HCEC 1CT (cell line): ENCODE results near the gene IGF1R.
A peak's percentile ranks its signal among the peaks of the same experiment; 100 is the strongest.

Experiments used
- DNase-seq: peaks from one replicate; pipeline ENCODE4 v3.0.0-alpha.2; 2017

IGF1R gene

DNA sequence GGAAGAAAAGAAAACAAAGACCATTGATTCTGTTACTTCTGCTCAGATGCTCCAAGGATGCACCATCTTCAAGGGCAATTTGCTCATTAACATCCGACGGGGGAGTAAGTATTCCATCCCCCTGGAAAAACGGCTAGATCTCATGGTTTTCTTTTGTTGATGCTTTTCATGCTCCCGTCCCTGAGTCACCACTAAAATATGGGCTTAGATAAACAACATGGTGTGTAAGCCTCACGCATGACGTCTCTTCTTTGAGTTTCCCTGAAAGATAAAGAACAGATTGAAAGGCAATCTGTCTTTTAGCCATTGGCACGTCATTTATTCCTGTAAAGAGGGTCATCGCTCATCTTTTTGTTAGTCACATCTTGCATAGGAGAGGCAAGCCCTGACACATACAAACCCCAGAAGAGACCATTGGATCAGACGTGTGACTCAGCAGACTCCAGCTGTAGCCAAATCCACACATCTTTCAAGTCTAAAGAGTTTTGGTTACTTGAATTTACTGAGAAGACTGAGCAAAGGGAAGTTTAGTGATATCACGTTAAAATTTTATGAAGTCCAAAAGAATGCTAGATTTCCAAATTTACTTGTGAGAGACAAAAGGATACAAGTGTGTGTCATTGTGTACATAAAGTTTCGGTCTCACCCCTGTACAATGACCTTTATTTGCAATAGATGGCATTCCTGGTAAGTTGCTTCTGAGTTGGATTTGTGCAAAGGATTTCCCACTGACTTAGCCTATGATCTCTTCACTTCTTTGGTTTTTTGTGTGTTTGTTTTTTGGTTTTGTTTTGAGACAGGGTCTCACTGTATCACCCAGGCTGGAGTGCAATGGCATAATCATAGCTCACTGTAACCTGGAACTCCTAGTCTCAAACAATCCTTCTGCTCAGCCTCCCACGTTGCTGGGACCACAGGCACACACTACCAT, 248.7 kb downstream of the IGF1R start:
- DNase-seq, result peak; percentile 99

GRCh38 chr15:98898122-98898521, 249.8 kb downstream of the IGF1R start:
- no peak for DNase-seq

DNA sequence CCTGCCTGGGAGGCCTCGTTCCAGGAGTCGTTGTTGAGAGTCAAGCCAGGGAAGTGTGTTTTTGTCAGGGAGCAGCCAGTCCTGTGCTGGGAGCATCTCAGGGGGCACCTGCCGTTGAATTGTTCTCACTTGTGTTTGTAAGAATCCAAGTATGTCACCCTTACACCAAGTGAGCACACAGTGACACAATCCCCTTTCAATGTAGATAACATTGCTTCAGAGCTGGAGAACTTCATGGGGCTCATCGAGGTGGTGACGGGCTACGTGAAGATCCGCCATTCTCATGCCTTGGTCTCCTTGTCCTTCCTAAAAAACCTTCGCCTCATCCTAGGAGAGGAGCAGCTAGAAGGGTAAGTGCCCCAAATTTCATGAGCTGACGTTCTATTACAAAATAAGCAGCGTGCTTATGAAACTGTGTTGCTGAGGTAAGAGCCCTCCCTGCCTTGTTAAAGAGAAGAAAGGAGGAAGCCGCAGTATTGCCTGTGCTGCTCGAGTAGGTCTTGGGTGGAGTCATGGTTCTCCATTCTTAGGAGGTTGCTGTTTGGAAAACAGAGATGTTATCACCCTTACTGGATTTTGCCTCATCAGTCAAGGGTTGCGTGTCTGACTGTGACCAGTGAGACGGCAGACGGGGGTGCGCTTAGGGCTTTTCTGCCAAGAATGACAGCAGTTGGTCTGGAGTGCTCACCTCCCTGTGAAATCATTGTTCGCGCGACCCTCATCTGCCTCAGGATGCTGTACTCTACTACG, 251.1 kb downstream of the IGF1R start:
- no peak for DNase-seq

GRCh38 chr15:98900356-98900755, 252.0 kb downstream of the IGF1R start:
- DNase-seq, result no peak

- no peak for DNase-seq
Measured at GRCh38 chr15:98901434-98902072, 253.2 kb downstream of the IGF1R start.

DNA sequence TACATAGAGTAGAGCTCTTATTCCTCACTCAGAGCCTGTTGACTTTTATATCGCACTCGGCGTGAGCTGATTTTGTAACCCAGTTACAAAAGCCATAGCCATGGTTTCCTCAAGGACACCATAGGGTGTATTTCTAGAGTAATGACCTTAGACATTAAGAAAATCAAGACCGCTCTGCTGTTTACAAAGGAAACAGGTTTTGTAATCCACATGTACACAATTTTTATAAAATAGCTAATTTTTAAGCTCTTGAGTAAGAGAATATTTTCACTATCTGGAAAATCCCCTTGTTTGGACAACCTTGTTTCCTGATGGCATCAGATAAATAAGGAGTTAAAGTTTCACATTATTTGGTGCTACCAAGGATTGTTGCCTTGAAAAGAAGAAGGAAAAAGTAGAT, 254.6 kb downstream of the IGF1R start:
- no peak for DNase-seq

DNA sequence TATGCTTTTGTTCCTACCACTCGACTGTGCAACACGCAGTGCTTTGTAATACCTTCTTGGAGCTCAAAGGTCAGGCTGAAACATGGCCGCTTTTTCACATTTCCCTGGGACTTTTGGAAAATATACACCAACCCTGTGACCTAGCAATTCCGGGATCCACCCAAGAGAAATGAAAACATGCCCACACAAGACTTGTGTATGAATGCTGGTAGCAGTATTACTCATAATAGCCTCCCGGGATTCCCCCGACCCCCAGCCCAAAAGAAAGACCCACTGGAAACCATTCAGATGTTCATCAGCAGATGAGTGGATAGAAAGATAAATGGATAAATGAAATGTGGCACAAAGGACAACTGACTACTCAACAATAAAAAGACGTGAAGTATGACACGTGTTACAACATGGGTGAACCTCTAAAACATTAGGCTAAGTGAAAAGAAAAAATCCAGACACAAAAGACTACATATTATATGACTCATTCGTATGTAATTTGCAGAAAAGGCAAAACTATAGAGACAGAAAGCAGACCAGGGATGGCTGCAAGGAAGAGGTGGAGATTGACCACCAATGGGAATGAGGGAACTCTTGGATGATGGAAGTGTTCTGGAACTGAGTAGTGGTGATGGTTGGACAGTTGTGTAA, 255.2 kb downstream of the IGF1R start:
- peak; percentile 64 for DNase-seq

GRCh38 chr15:98904544-98904943, 256.2 kb downstream of the IGF1R start:
- DNase-seq, result peak; percentile 66

GRCh38 chr15:98905963-98906711, 257.8 kb downstream of the IGF1R start:
- DNase-seq, result peak; percentile 41

- no peak for DNase-seq
Measured at GRCh38 chr15:98906712-98907083, 258.4 kb downstream of the IGF1R start.

- no peak for DNase-seq
Measured at GRCh38 chr15:98907927-98908471, 259.7 kb downstream of the IGF1R start.

DNA sequence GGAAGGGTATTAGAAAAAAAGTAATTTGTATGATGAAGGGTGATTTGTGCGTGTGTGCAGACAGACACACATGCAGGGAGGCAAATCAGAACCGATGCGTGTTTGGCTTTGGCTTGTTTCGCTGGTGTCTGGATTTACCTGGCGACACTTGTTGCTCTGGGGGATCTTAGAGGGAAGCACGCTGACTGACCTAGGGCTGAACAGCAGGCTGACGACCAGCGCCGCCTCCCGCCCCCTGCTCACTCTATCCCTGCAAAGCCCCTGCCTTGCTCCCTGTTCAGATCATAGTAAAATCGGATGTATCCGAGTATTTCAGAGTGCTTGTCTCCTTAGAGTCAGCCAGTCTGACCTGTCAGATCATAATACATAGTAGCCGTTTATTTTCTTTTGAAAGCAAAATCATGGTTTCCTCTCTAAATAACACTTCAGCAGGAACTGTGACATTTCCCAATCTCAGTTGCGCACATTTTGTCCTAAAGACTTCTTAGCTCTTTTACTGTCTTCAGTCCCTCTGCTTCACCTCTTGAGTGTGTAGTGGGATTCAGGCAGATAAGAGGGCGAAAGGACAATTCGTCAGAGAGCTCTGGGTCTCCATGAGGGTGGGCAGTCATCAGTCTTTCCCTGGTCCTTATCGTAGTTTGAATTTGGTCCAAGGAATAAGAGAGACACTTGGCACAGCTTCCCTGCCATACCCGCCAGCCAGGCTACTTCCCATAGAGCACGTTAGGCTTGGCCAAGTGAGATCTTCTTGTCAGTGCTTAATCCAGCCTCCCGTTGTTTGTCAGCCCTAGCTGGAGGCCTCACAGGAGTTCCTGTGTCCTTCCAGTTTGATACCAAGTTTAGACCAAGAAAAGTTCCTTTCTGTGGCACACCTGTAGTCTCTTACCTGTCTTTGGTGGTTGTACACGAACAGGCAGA, 261.9 kb downstream of the IGF1R start:
- no peak for DNase-seq

- DNase-seq, result peak; percentile 97
Measured at GRCh38 chr15:98914626-98915025, 266.3 kb downstream of the IGF1R start.

GRCh38 chr15:98916826-98917225, 268.5 kb downstream of the IGF1R start:
- no peak for DNase-seq

DNA sequence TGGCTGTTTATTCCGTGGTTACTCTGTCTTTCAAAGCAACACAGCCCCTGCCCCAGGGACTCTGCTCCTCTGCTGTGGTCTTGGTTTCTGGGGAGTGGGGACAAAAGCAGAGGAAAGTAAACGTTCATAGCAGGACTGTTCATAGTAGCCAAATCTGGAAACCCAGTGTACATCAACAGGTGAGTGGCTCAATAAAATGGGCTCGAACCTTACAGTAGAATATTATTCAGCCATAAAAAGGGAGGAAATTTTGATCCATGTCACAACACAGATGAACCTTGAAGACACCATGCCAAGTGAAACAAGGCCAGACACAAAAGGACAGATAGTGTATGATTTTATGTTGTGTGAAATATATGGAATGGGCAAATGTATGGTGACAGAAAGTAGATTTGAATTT, 269.1 kb downstream of the IGF1R start:
- no peak for DNase-seq

GRCh38 chr15:98920091-98920880, 271.9 kb downstream of the IGF1R start:
- DNase-seq, result no peak

DNA sequence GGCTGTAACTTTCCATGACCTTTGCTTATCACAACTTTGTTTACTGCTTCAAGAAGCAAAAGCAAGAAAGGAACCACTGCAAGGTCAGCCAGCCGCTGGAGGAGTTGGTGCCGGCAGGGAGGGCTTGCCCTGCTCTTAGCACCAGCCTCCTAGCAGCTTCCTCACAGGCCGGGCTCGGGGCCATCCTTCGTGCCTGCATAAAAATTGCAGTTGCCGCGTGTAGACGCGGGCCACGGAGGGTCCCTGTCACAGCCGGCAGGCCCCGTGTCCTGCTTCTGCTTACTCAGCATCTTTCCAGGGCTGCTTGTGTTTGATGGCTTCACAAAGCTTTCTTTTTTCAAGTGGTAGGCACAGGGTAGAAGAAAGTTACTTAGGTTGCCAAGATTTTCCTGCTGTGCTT, 274.8 kb downstream of the IGF1R start:
- no peak for DNase-seq

DNA sequence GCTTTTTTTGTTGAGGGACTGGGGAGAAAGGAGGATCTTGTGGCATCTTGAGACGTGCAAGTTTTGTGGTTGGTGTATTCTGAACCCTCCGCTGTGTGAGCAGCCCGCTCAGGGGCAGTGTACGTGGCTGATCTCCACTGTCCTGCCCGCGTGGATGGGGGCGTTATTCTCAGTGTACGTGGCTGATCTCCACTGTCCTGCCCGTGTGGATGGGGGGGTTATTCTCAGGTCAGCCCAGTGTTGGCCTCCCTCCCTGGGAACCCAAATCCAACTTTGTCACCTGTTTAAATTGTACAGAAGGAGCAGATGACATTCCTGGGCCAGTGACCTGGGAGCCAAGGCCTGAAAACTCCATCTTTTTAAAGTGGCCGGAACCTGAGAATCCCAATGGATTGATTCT, 275.2 kb downstream of the IGF1R start:
- no peak for DNase-seq

GRCh38 chr15:98924401-98925049, 276.2 kb downstream of the IGF1R start:
- DNase-seq, result no peak

DNA sequence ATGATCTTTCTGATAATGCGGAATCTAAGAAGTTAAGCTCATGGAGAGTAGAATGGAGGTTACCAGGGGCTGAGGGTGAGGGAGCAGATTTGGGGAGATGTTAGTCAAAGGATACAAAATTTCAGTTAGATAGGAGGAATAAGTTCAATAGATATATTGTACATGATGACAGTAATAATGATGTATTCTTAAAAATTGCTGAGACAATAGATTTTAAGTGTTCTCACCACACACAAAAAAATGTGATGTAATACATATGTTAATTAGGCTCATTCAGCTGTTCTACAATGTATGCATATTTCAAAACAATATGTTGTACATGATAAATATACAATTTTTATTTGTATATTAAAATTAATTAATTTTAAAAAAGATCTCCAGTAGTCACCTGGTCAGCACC, 277.9 kb downstream of the IGF1R start:
- no peak for DNase-seq
